Measurements from ENCODE around the gene KCNJ15.

KCNJ15 gene

DNA sequence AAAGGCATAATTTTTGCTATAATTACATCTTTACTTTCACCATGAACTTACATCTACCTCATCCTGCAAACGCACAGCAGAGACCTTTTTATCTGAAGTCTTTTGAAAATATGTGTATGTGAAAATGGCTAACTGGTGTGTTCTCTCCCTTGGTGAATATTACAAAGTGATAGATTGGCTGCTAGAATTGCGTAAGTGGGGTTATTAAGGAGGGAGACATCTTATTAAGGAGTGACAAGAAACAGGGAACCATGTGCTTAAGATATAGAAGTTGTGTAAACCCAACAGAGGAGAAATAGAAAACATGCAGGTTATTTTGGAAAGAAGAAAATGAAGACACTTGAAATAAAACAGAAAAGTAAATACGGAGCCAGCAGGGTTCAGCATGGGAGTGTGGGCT lies 7.8 kb downstream of the KCNJ15 start:
- no peak overlapping the region for H3K27ac ChIP-seq
- intact Hi-C loops (cut with DNase I; ENCODE audit: low total_unique reads), result no loop called here
- H3K4me3 ChIP-seq, result no peak overlapping the region
- peaks cover 0 to 40% (median 7%) of the 10 kb centered on the region in 4 donors for H3K4me1 ChIP-seq
- no peaks in the 10 kb centered on the region for H3K36me3 ChIP-seq
- no peaks in the 10 kb centered on the region for H3K9me3 ChIP-seq
- TF ChIP-seq, protein P1, sequence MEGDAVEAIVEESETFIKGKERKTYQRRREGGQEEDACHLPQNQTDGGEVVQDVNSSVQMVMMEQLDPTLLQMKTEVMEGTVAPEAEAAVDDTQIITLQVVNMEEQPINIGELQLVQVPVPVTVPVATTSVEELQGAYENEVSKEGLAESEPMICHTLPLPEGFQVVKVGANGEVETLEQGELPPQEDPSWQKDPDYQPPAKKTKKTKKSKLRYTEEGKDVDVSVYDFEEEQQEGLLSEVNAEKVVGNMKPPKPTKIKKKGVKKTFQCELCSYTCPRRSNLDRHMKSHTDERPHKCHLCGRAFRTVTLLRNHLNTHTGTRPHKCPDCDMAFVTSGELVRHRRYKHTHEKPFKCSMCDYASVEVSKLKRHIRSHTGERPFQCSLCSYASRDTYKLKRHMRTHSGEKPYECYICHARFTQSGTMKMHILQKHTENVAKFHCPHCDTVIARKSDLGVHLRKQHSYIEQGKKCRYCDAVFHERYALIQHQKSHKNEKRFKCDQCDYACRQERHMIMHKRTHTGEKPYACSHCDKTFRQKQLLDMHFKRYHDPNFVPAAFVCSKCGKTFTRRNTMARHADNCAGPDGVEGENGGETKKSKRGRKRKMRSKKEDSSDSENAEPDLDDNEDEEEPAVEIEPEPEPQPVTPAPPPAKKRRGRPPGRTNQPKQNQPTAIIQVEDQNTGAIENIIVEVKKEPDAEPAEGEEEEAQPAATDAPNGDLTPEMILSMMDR (IDR thresholded peaks at IDR 0.05), result no peak
- H3K27me3 ChIP-seq, result no peaks in the 10 kb centered on the region
- DNase-seq, result no peak

DNA sequence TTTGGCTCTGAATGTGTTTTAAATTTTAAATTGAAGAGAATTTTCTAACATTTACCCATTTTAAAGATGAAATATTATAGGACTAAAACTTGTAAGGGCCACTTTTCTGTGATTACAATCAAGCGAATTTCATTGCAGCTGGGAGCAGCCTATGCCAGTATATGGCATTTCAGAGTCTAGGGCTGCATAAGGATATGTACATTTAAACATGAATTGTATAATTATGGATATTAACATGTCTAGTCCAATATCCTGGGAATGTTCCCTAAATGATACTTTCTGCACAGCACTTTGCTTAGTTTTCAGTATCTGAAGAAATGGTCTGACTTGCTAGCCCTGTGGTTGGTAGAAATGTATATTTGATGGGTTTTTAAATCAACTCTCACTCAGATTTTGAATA lies 8.4 kb downstream of the KCNJ15 start:
- H3K4me1 ChIP-seq, result peaks cover 0 to 44% (median 11%) of the 10 kb centered on the region in 4 donors
- intact Hi-C loops (cut with DNase I; ENCODE audit: low total_unique reads), result no loop called here
- DNase-seq, result no peak

DNA sequence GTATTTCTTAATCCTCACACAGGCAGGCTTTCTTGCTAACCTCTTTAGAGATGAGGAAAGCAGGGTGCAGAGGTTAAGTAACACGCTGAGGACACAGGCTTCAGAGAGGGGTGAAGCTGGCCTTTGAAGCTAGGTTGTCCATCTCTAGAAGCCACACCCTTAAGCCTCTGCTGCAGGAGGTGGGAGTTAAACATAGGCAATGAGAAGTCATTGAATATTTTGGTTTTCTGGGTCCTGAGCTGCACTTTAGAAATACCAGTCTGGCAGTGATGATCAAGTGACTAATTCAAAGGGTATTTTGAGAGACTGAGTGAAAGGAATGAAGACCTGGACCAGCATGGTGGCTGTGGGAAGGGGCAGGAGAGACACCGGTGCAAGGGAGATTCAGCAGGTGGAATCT lies 9.9 kb downstream of the KCNJ15 start:
- Histone ChIP-seq H3K9me3 (no peaks in the 10 kb centered on the region), H3K27ac (no peak overlapping the region), H3K4me3 (no peak overlapping the region), H3K27me3 (no peaks in the 10 kb centered on the region), H3K36me3 (no peaks in the 10 kb centered on the region), H3K4me1 (peaks cover 0 to 35% (median 8%) of the 10 kb centered on the region in 4 donors)
- no peak for DNase-seq
- TF ChIP-seq, protein P1 (IDR thresholded peaks at IDR 0.05), result no peak
- intact Hi-C loops (cut with DNase I; ENCODE audit: low total_unique reads), result no loop called here

More for the DNA sequence above, 8.4 kb downstream of the KCNJ15 start:
- Histone ChIP-seq H3K36me3 (no peaks in the 10 kb centered on the region), H3K27me3 (no peaks in the 10 kb centered on the region), H3K4me3 (no peak overlapping the region), H3K27ac (no peak overlapping the region), H3K9me3 (no peaks in the 10 kb centered on the region)
- TF ChIP-seq, protein P1 (IDR thresholded peaks at IDR 0.05), result no peak

DNA sequence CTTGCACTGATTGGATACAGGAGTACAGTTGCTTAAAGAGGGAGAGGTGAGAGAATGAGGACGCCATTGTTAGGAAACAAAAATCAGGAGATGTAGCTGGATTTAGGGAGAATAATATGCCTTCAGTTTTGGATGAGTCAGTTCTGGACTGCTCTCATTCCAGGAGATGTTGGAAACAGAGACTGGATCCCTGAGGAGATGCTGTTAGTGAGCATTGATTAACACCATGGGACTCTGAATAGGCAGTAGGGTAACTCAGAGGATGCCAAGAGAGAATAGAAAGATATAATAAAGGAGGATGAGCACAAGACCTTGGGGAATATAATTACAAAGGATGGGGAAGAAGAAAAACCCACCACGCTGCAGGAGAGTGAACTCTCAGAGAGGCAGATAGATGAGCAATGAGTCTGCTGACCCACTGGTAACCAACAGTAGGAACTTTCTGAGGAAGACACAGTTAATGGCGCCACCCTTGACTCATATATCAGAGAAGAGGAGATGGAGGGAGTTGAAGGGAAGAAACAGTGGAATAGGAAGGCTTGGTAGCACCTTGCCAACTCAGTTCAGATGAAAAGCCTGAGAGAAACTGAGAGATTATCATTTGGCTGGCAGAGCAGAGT lies 10.5 kb downstream of the KCNJ15 start:
- H3K36me3 ChIP-seq, result no peaks in the 10 kb centered on the region
- H3K4me3 ChIP-seq, result no peak overlapping the region
- intact Hi-C loops (cut with DNase I; ENCODE audit: low total_unique reads), result no loop called here
- H3K27ac ChIP-seq, result peak overlapping the region in 1 of 2 donors; percentile 26
- no peaks in the 10 kb centered on the region for H3K27me3 ChIP-seq
- TF ChIP-seq, protein P1 (IDR thresholded peaks at IDR 0.05), result no peak
- peaks cover 0 to 29% (median 5%) of the 10 kb centered on the region in 4 donors for H3K4me1 ChIP-seq
- DNase-seq, result no peak
- H3K9me3 ChIP-seq, result no peaks in the 10 kb centered on the region

DNA sequence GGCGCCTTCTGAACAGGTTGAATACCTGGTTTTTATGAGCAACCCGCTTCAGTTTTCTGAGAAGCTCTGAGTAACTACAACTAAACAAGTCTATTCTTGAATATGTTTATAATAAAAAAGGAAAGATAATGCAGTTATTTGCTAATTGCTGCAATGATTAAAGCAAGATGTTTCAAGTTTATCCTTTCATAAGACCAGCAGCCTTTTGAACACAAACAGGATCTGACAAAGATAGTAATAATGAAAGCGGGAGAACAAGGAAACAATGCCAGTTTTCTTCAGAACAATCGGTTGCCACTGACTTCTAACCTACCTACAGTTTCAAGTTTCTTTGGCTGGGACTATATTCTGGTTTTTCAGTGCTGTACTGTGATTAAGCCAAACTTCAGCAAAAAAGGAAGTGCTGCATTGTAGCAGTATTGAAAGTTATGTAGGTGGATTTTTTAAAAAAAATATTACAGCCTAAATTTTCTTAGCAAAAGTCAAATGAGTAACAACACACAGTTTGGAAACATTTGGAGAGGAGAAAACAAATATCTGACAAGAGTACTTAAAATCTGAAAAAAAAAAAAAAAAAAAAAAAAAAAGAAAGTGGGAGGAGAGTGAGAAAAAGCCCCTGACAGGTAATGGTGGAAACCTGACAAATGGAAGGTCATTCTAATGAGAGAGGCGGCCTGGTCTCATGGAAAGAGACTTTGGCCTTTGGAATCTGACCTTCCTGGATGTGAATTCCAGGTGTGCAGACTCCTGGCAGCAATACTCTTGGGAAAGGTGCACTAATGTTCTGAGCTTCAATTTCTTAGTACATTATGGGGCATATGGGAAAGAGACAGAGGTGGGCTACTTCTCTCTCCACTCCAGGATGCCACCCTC lies 11.4 kb downstream of the KCNJ15 start:
- no peak for DNase-seq
- TF ChIP-seq, protein P1 (IDR thresholded peaks at IDR 0.05), result no peak

More for the DNA sequence above, 11.4 kb downstream of the KCNJ15 start:
- intact Hi-C loops (cut with DNase I; ENCODE audit: low total_unique reads), result no loop called here
- Histone ChIP-seq H3K27ac (no peak overlapping the region), H3K9me3 (no peaks in the 10 kb centered on the region), H3K27me3 (no peaks in the 10 kb centered on the region), H3K4me3 (no peak overlapping the region), H3K36me3 (no peaks in the 10 kb centered on the region), H3K4me1 (peaks cover 0 to 29% (median 5%) of the 10 kb centered on the region in 4 donors)
